ENCODE results near the gene TAS2R16.
"Not testable (repeated sequence)": the region's sequence is repeated elsewhere in the genome, so short reads cannot be mapped to it uniquely, and the experiment has no call there.

Gene TAS2R16

GRCh38 chr7:122970740-122971725, 24.5 kb downstream of the TAS2R16 start:
- DNase-seq, result no peak

- no peak for DNase-seq
Measured at GRCh38 chr7:122968389-122968788, 27.1 kb downstream of the TAS2R16 start.

GRCh38 chr7:122965306-122965705, 30.2 kb downstream of the TAS2R16 start:
- DNase-seq, result peak; percentile 73

GRCh38 chr7:122953678-122954077, 41.8 kb downstream of the TAS2R16 start:
- DNase-seq, result not testable (repeated sequence)

GRCh38 chr7:122951006-122951405, 44.5 kb downstream of the TAS2R16 start:
- DNase-seq, result no peak

GRCh38 chr7:122949186-122949585, 46.3 kb downstream of the TAS2R16 start:
- DNase-seq, result no peak

All from NCI-H1092 (cell line).